Brain microvascular endothelial cell (primary cell): ENCODE measurements around the gene TACR2.

Experiments used
- DNase-seq: peaks from one replicate; pipeline ENCODE4 v3.0.0-alpha.2; 2020
- H3K27ac ChIP-seq: fragments of 250-450 bp; sonication (Bioruptor Pico); 2 replicates; pipeline ENCODE4 v1.5.1; 2020; ENCODE audit warnings: mild to moderate bottlenecking, moderate library complexity
- H3K27me3 ChIP-seq: fragments of 250-450 bp; sonication (Bioruptor Pico); replicated peaks from 2 replicates; pipeline ENCODE4 v1.5.1; 2020; ENCODE audit warnings: mild to moderate bottlenecking
- H3K36me3 ChIP-seq: fragments of 250-450 bp; sonication (Bioruptor Pico); replicated peaks from 2 replicates; pipeline ENCODE4 v1.5.1; 2020; ENCODE audit warnings: mild to moderate bottlenecking
- H3K4me3 ChIP-seq: 2 replicates; pipeline ENCODE4 v1.5.1; 2011; ENCODE audit warnings: low read depth, mild to moderate bottlenecking, control low read depth, low read length, moderate library complexity
- CTCF ChIP-seq: IDR thresholded peaks from 2 replicates; pipeline ENCODE4 v1.5.1; 2011; ENCODE audit warnings: low read depth, mild to moderate bottlenecking, moderate library complexity, low read length, control low read depth, inconsistent platforms; ENCODE audit errors: missing control alignments
- in situ Hi-C: cut with HindIII; loops from 2 replicates; pipeline ENCODE4 v1.10.0; 2017; ENCODE audit warnings: low sequenced_read_pairs, low pct_ligation_motif_present

Gene TACR2

GRCh38 chr10:69366738-69367137, 50.0 kb downstream of the TACR2 start:
- no peaks in the 10 kb centered on the region for H3K27me3 ChIP-seq
- H3K4me3 ChIP-seq: no peak overlapping the region
- no peak for TF ChIP-seq CTCF
- no peak overlapping the region for H3K27ac ChIP-seq
- in situ Hi-C loops: no loop called here
- peaks cover 35% of the 10 kb centered on the region for H3K36me3 ChIP-seq
- no peak for DNase-seq

- DNase-seq: no peak
- H3K27ac ChIP-seq: no peak overlapping the region
- no peak overlapping the region for H3K4me3 ChIP-seq
- no peaks in the 10 kb centered on the region for H3K27me3 ChIP-seq
- in situ Hi-C loops: no loop called here
- peaks cover 27% of the 10 kb centered on the region for H3K36me3 ChIP-seq
- TF ChIP-seq CTCF: peak; percentile 3
These were observed 52.3 kb downstream of the TACR2 start for GRCh38 chr10:69364232-69364940.

- H3K4me3 ChIP-seq: no peak overlapping the region
- in situ Hi-C loops: no loop called here
- no peak for DNase-seq
- peaks cover 21% of the 10 kb centered on the region for H3K36me3 ChIP-seq
- TF ChIP-seq CTCF: no peak
- no peak overlapping the region for H3K27ac ChIP-seq
- no peaks in the 10 kb centered on the region for H3K27me3 ChIP-seq
These were observed 53.1 kb downstream of the TACR2 start for GRCh38 chr10:69363666-69364065.

- peak overlapping the region; percentile 54 for H3K27ac ChIP-seq
- in situ Hi-C loops: no loop called here
- no peaks in the 10 kb centered on the region for H3K27me3 ChIP-seq
- H3K4me3 ChIP-seq: no peak overlapping the region
- DNase-seq: peak; percentile 67
- peaks cover 15% of the 10 kb centered on the region for H3K36me3 ChIP-seq
- no peak for TF ChIP-seq CTCF
These were observed 54.2 kb downstream of the TACR2 start for GRCh38 chr10:69362471-69362954.

- Histone ChIP-seq H3K4me3 (no peak overlapping the region), H3K36me3 (peaks cover 12% of the 10 kb centered on the region), H3K27ac (no peak overlapping the region), H3K27me3 (no peaks in the 10 kb centered on the region)
- in situ Hi-C loops: no loop called here
- DNase-seq: no peak
- no peak for TF ChIP-seq CTCF
These were observed 55.5 kb downstream of the TACR2 start for GRCh38 chr10:69361303-69361614.
